Cardiac muscle cell (in vitro differentiated cells and primary cell): ENCODE measurements around the gene MAP1B. TPM values are rescaled to one million over a fixed set of nuclear protein-coding genes. Genes with fewer than 3 reads are reported as not detected.
A peak's percentile ranks its signal among the peaks of the same experiment; 100 is the strongest.

Experiments used
- DNase-seq, 2 donors: peaks; one replicate each; pipeline versions ENCODE4 v3.0.0 to v3.0.0-alpha.2; 2010 to 2017; ENCODE audit warnings: low read depth in 1 of 2, low spot score in 1 of 2
- H3K27ac ChIP-seq: fragments of 200-600 bp; sonication (generic); 2 replicates; pipeline ENCODE4 v1.5.1; 2016
- H3K27me3 ChIP-seq: fragments of 200-600 bp; sonication (generic); 2 replicates; pipeline ENCODE4 v1.6.0; 2016; ENCODE audit warnings: control low read depth
- H3K36me3 ChIP-seq: fragments of 200-600 bp; sonication (generic); 2 replicates; pipeline ENCODE4 v1.5.1; 2016; ENCODE audit warnings: control low read depth
- H3K4me1 ChIP-seq: fragments of 200-600 bp; sonication (generic); 2 replicates; pipeline ENCODE4 v1.8.1; 2017; ENCODE audit warnings: low read depth, mild to moderate bottlenecking, mixed run types
- H3K4me3 ChIP-seq: fragments of 200-600 bp; sonication (generic); 2 replicates; pipeline ENCODE4 v1.5.1; 2016; ENCODE audit warnings: mild to moderate bottlenecking
- H3K9me3 ChIP-seq: fragments of 200-600 bp; sonication (generic); 2 replicates; pipeline ENCODE4 v1.5.1; 2017; ENCODE audit warnings: low read depth, mild to moderate bottlenecking, control low read depth
- CTCF ChIP-seq: IDR thresholded peaks from 2 replicates; pipeline ENCODE4 v1.5.1; 2012; ENCODE audit warnings: low read depth, mild to moderate bottlenecking, low read length
- polyA plus RNA-seq: library from polyadenylated mRNA; unstranded; fragments of >200 nt; fragmentation: Nextera tagmentation; extraction: Ambion mirVana; gene quantifications from 2 replicates; pipeline ENCODE4 v1.2.1, GENCODE V29; 2016
- total RNA-seq: library from RNA; depleted of rRNA; stranded (reverse); fragments of >200 nt; gene quantifications from 2 replicates; pipeline ENCODE4 v1.2.3, GENCODE V29; 2016

Gene MAP1B
- total and polyA plus RNA-seq, 2 experiments from 2014 or later, result 119 to 142 TPM

DNA sequence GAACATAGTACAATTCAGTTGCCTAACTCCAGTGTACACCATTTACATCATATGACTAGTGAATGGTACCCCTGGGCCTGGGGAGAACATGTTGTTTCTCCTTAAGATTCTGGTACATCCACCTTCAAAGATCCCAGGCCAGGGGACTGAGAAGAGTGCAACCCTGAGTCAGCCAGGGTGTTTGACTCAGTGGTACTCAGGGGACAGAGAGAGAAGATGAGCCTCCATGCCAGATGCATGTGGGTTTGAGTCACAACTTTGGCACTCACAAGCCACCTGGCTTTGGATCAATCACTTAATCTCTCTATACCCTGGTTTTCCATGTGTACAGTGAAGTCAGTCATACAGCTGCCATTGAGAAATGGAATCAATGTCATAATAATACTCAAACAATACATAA, 53.7 kb downstream of the MAP1B start:
- Histone ChIP-seq H3K9me3 (no peaks in the 10 kb centered on the region), H3K27me3 (no peaks in the 10 kb centered on the region), H3K4me1 (peaks cover 2% of the 10 kb centered on the region), H3K27ac (no peak overlapping the region), H3K4me3 (no peak overlapping the region), H3K36me3 (no peaks in the 10 kb centered on the region)
- no peak for DNase-seq
- no peak for TF ChIP-seq CTCF

DNA sequence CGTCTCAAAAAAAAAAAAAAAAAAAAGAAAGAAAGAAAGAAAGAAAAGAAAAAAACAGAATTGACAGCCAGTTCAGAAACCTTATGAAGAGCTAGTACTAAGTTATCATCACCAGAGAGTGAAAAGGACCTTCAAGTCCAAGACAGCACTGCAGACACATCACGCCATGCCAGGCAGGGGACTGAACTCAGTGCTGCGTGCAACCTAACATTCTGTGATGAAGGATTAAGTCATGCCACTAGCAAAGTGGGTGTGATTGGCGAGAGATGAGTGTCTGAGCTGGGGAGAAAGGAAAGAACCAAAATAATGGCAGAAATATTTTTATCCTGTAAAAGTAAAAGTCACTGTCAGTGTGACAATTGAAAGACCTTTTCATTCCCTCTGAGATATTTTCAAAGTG, 54.7 kb downstream of the MAP1B start:
- Histone ChIP-seq H3K4me1 (peaks cover 11% of the 10 kb centered on the region), H3K9me3 (no peaks in the 10 kb centered on the region), H3K36me3 (no peaks in the 10 kb centered on the region), H3K4me3 (no peak overlapping the region), H3K27ac (no peak overlapping the region), H3K27me3 (no peaks in the 10 kb centered on the region)
- TF ChIP-seq CTCF, result no peak
- DNase-seq, result no peak

- no peaks in the 10 kb centered on the region for H3K36me3 ChIP-seq
- TF ChIP-seq CTCF, result no peak
- no peaks in the 10 kb centered on the region for H3K27me3 ChIP-seq
- H3K4me1 ChIP-seq, result peaks cover 15% of the 10 kb centered on the region
- H3K9me3 ChIP-seq, result no peaks in the 10 kb centered on the region
- no peak overlapping the region for H3K4me3 ChIP-seq
- H3K27ac ChIP-seq, result no peak overlapping the region
- DNase-seq, result no peak
Observed at GRCh38 chr5:72163349-72163983, 56.2 kb downstream of the MAP1B start.

GRCh38 chr5:72166070-72166979, 59.0 kb downstream of the MAP1B start:
- DNase-seq, result peak; percentile 15 to 85
- Histone ChIP-seq H3K36me3 (no peaks in the 10 kb centered on the region), H3K9me3 (no peaks in the 10 kb centered on the region), H3K27ac (peak overlapping the region; percentile 39), H3K4me3 (no peak overlapping the region), H3K4me1 (peaks cover 15% of the 10 kb centered on the region), H3K27me3 (no peaks in the 10 kb centered on the region)
- TF ChIP-seq CTCF, result no peak

- H3K4me1 ChIP-seq, result peaks cover 15% of the 10 kb centered on the region
- no peaks in the 10 kb centered on the region for H3K36me3 ChIP-seq
- no peak for TF ChIP-seq CTCF
- no peak for DNase-seq
- H3K27ac ChIP-seq, result peak overlapping the region; percentile 39
- no peak overlapping the region for H3K4me3 ChIP-seq
- H3K9me3 ChIP-seq, result no peaks in the 10 kb centered on the region
- H3K27me3 ChIP-seq, result no peaks in the 10 kb centered on the region
Observed at GRCh38 chr5:72167257-72167656, 60.0 kb downstream of the MAP1B start.
